Keratinocyte (primary cell): ENCODE data around the gene P2RY8.

Source experiments
- CTCF ChIP-seq, 3 experiments: IDR thresholded peaks in 1 of 3; conservative IDR thresholded peaks in 1 of 3; optimal IDR thresholded peaks in 1 of 3; 2 replicates in 2 of 3; 3 replicates in 1 of 3; pipeline versions ENCODE3 to v1.5.1; 2011; ENCODE audit warnings: low read length in 3 of 3, mild to moderate bottlenecking in 3 of 3, moderate library complexity in 2 of 3, control low read depth in 1 of 3, inconsistent platforms in 1 of 3; ENCODE audit not compliant: insufficient read depth in 2 of 3; ENCODE audit errors: extremely low read depth in 1 of 3
- EZH2 ChIP-seq: IDR thresholded peaks from one replicate; pipeline ENCODE4 v1.6.1; 2012; ENCODE audit warnings: inconsistent platforms, mild to moderate bottlenecking, low read length, moderate library complexity

GRCh38 chrX:1468250-1468772 lies 68.7 kb downstream of the P2RY8 start:
- TF ChIP-seq CTCF (optimal IDR thresholded peaks at IDR 0.05 in 1 of 3, IDR thresholded peaks at IDR 0.05 in 1 of 3, conservative IDR thresholded peaks at IDR 0.05 in 1 of 3; ENCODE audit: extremely low read depth in 1 of 3, insufficient read depth in 2 of 3, low read length in 3 of 3), result no peak
- TF ChIP-seq EZH2, result no peak
